OCI-LY1 (cell line): ENCODE results near the gene RAET1G.

Experiments used
- EZH2 ChIP-seq: fragments of 200-600 bp; sonication (generic), shearing (Covaris generic); IDR thresholded peaks from 2 replicates; pipeline ENCODE4 v1.8.0; 2017; ENCODE audit warnings: borderline replicate concordance, mixed run types, mild to moderate bottlenecking, antibody characterized with exemption, low read length, moderate library complexity, mixed read lengths
- TF ChIP-seq, protein P1 (sequence below): fragments of 200-600 bp; sonication (generic), shearing (Covaris generic); IDR thresholded peaks from 2 replicates; pipeline ENCODE4 v1.5.1; 2017; ENCODE audit warnings: mild to moderate bottlenecking, antibody characterized with exemption, low read length, moderate library complexity, mixed read lengths

DNA sequence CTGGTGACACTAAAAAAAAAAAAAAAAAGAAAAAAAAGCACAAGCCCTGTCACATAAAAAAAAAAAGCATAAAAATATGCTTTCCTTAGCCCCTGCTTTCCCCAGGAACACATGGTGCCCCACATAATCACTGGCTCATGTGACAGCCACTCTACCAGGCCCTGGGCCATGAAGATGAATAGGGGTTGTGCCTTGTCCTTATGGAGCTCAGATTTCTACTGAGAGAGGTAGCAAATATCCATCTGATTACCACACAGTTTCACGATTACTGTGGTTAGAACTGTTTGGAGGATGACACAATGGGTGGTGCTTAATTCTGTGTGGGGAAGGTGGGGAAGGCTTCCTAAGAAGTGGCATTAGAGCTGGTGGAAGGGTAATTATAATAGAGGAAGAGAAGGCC is 34.3 kb downstream of the RAET1G start:
- TF ChIP-seq, protein P1, sequence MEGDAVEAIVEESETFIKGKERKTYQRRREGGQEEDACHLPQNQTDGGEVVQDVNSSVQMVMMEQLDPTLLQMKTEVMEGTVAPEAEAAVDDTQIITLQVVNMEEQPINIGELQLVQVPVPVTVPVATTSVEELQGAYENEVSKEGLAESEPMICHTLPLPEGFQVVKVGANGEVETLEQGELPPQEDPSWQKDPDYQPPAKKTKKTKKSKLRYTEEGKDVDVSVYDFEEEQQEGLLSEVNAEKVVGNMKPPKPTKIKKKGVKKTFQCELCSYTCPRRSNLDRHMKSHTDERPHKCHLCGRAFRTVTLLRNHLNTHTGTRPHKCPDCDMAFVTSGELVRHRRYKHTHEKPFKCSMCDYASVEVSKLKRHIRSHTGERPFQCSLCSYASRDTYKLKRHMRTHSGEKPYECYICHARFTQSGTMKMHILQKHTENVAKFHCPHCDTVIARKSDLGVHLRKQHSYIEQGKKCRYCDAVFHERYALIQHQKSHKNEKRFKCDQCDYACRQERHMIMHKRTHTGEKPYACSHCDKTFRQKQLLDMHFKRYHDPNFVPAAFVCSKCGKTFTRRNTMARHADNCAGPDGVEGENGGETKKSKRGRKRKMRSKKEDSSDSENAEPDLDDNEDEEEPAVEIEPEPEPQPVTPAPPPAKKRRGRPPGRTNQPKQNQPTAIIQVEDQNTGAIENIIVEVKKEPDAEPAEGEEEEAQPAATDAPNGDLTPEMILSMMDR: no peak
- no peak for TF ChIP-seq EZH2
